ENCODE data around the gene CMTM3.
"Not testable (repeated sequence)": the region's sequence is repeated elsewhere in the genome, so short reads cannot be mapped to it uniquely, and the experiment has no call there.

The CMTM3 gene

DNA sequence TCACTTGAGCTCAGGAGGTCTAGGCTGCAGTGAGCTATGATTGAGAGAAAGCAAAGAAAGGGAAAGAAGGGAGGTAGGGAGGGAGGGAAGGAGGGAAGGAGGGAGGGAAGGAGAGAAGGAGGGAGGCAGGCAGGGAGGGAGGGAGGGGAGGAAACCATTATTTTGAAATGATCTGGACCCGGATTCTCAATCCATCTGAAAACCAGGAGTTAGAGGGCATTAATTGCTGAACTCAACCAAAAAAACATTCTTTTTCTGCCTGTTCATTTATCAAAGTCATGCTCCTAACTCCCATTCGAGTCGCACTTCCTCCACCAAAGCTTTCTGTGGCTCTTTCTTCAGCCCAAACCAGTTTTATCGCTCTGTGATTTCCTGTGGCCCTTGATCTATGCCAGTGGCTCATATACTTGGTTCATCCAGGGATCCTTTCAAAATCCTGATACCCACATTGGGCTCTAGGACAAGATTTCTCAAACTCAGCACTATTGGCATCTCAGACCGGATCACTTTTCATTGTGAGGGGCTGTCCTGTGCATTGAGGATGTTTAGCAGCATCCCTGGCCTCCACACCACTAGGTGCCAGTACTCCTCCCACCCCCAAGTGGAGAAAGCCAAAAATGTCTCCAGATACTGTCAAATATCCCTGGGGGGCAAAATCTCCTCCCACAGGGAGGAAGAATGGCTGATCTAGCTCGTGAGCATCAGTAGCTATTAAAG is 53.8 kb downstream of the CMTM3 start:
- in situ Hi-C loops (cut with MboI; ENCODE audit: low sequenced_read_pairs) = no loop called here

DNA sequence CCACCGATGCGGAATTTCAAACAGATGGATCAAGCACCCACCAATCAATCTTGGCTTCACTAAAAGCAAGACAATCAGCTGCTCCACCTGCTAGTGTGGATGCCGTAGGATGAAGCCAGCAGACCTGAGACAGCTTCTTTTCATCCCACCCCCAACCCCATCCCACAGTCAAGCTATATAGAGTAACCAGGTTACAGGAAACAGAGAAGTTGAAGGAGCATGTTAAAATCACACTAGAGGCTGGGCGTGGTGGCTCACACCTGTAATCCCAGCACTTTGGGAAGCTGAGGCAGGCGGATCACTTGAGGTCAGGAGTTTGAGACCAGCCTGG is 54.3 kb downstream of the CMTM3 start:
- in situ Hi-C loops (cut with MboI; ENCODE audit: low sequenced_read_pairs) = no loop called here

DNA sequence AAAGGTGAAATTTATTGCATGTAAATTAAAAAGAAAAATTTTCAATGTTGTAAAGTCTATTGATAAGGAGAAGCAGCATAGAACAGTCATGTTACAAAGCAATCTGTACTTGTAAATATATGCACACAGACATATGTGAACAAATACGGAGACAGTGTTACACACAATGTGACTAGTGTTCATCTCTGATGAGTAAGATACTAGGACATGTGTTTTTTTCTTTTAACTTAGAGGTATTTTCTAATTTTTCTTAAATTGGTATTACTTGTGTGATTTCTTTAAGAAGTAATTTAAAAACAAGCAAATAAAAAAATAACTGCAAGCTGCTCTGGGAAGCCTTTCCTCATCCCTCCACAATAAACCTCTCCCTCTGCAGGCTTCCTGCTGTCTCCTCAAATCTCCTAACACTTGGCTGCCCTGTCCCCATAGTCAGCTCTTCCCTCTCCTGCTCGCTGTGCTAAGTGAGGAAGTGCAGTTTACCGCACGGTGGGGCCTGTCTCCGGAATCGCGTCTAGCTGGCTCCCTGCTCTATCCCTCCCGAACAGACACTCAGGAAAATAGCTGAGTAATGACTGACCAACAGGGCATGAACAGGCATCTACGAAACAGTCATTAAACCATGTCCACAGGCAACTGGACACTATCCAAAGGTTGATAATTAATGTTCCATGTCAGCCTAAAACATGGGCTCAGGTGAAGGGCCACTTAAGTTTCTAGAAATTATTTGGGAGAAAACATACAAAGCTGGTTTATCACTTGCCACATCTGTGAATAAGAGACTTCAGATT is 56.1 kb downstream of the CMTM3 start:
- in situ Hi-C loops (cut with MboI; ENCODE audit: low sequenced_read_pairs) = no loop called here

DNA sequence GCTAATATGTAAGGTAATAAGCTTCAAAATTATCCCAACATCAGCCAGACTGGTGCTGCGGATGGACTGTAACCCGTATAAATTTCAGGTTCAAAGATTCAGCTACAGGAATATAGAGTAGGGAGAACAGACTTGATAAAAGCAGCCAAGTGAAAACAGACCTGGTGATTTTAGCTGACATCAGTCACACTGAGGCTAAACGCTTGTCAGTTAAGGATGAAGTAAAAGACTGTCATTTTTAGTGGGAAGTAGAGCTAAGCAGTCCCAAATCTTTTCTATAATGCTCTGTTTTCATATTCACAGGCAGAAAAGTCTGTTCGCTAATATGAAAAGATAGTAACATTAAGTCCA is 56.7 kb downstream of the CMTM3 start:
- in situ Hi-C loops (cut with MboI; ENCODE audit: low sequenced_read_pairs) = no loop called here

DNA sequence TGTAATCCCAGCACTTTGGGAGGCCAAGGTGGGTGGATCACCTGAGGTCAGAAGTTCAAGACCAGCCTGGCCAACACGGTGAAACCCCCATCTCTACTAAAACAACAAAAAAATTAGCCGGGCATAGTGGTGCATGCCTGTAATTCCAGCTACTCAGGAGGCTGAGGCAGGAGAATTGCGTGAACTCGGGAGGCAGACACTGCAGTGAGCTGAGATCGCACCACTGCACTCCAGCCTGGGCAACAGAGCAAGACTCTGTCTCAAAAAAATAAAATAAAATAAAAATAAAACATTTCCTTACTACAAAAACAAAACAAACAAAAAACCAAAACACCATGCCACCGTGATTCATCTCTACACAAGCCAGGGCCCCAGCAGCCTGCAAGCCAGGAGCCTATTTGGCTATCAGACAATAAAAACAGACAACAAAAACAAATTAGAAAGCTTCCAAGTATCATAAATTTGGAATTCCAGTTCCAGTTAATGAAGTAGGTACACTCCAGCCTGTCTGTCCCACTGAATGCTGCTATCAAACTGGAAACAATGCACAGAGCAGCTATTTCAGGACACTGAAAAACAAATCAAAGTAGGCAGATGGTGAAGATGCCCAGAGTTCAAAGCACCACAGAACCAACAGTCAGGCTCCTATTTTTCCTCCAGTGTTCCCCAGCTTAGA is 57.3 kb downstream of the CMTM3 start:
- in situ Hi-C loops (cut with MboI; ENCODE audit: low sequenced_read_pairs) = not testable (repeated sequence)

DNA sequence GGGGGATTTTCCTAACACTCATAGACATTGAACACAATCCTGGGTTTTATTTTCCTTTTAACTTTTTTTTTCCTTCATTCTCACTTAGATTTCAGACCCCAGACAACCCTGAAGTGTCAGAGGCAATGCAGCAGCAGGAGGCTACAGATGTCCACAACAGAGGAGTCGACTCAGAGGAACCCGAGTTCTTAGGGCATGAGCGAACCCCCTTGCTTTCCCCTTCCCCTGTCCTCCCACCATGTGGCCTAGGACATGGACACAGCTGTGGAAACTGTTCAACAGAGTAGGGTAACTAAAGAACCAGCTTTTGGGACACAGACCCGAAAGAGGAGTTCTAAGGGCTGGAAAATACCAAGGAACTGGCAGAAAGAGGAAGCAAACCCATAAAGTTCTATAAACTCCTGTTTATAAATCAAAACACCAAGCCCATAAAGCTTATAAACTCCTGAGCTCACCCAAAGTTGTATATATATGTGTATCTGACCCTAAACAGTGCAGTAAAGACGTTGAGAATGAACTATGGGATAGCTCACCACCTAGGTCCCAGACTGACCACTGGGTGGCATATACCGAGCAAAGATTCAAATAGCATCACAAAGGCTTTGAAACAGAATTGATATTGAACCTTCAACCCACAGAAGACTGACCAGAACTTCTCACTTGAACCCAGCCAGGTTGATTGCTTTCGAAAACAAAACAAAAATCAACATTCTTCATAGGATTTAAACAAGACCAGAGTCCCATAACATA is 58.1 kb downstream of the CMTM3 start:
- in situ Hi-C loops (cut with MboI; ENCODE audit: low sequenced_read_pairs) = no loop called here

Data from HL-60/S4 treated with phorbol 12-myristate 13-acetate at 8.2 ng/mL for 4 days and 3 days (cell line).